Iris pigment epithelial cell (primary cell): ENCODE results near the gene IER3.

Experiments
- DNase-seq: peaks from one replicate; pipeline ENCODE4 v3.0.0-alpha.2; 2011; ENCODE audit warnings: low read depth

IER3 gene

GRCh38 chr6:30703821-30704220 lies 40.5 kb downstream of the IER3 start:
- DNase-seq: no peak

DNA sequence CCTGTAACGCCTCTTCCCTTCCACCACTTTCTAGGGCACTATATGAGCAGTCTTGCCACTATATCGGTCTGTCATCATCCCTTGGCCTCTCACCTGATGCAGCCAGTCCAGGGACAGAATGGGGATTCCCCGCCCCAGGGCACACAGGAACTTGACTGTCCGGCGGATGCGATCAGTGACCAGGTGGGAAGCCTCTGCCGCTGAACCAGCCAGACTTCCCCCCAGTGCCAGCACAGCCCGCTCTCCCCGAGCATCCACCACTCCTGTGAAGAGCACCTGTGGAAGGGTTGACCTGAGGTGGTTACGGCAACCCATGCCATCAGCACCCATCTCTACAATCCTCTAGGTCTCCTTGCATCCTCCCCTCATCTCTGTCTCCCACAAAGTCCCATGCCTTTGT lies 41.3 kb downstream of the IER3 start:
- DNase-seq: no peak

DNA sequence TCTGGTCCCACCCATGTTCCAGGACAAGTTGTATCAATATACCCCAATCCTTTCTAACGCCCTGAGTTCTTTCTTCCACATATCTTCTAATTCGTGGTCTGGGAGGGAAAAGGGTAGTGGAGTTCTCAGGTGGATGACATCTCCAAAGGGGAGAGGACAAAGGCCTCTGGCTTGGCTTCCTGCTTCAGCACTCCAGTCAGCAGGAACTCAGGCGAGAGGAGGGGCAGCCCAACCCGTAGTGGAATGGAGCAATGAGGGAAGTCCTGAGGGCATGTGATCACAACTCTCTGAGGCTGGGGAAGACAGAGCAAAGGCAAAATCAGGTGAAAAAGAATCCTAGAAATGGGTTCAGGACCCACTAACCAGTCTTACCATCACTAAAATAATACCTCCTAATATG lies 44.0 kb downstream of the IER3 start:
- DNase-seq: no peak

- DNase-seq: no peak
Observed at GRCh38 chr6:30696432-30696831, 47.9 kb downstream of the IER3 start.
